HG03571 (cell line): Measurements from ENCODE around the gene MRI1.
"Not testable (repeated sequence)": the region's sequence is repeated elsewhere in the genome, so short reads cannot be mapped to it uniquely, and the experiment has no call there.

Experiments used
- ATAC-seq: cut with Tn5 transposase; IDR thresholded peaks from one replicate; pipeline ENCODE4 v1.9.1; 2021; ENCODE audit not compliant: unreplicated experiment

Gene MRI1

DNA sequence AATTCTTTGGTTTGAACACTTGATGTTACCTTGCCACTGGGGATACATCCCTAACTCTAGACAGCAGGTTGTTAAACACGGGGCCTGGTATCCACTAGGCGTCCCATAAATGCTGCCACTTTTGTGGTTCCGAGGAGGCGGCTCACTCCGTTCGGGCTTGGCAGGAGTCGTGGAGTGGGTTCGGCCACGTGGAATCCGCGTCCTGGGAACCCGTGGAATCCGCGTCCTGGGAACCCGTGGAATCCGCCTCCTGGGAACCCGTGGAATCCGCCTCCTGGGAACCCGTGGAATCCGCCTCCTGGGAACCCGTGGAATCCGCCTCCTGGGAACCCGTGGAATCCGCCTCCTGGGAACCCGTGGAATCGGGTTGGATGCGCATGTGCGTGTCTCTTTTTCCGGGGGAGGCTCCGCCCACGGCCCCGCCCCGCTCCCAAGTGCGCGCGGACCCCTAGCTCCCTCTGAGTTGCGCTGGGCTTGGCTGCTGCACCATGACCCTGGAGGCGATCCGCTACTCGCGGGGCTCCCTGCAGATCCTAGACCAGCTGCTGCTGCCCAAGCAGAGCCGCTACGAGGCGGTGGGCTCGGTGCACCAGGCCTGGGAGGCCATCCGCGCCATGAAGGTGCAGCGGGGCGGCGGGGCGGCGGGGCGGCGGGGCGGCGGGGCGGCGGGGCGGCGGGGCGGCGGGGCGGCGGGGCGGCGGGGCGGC, at the start of gene MRI1:
Gene MRI1, plus strand, starts transcription at position 422 of the 707 bp plus-strand sequence. Its CDS starts 67 bp downstream, at position 489.
- ATAC-seq = peak; percentile 55

DNA sequence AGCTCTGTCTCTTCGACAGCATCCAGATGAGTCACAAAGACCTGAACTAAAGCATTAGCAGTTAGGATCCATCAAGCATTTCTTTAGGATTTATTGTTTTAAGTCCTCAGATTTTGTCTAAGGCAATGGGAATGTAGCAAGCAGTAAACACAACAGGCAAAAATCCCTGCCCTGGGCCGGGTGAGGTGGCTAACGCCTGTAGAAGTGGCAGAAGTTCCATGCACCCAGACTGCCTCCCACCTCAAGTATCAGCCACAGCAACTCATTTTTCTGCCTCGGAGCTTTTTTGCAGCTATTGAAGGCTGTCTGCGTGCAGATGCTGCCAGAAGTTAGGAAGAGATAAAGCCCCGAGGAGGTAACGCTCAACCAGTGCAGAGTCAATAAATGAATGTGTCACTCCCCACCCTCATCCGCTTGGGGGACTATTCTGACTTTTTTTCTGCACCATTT, 47.1 kb upstream of the MRI1 start:
- no peak for ATAC-seq

DNA sequence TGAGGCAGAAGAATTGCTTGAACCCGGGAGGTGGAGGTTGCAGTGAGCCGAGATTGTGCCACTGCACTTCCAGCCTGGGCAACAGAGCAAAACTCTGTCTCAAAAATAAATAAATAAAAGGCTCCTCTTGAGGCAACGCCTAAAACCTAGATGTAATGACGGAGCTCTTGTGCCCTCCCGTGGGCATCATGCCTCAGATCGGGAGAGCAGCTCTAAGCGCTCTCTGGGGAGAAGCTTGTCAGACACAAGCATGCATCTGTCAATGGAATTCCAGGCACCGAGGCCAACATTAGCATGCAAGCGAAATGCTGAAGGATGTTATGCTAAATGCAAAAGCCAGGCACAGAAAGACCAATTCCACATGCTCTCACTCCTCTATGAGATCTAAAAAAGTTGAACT, 45.6 kb upstream of the MRI1 start:
- ATAC-seq = no peak

DNA sequence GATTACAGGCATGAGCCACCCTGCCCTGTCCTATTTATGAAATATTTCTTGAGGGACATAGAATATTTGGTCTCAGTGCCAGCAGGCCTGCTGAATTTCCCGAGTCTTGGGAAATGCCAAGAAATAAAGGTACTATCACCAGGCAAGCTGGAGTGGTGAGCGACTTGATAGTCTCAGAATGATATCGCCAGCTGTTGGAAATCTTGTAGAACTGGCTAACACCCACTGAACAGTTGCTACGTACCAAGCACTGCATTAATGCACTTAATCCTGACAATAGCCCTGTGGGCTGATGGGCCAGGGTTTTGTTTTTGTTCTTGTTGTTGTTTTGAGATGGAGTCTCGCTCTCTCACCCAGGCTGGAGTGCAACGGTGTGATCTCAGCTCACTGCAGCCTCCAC, 42.2 kb upstream of the MRI1 start:
- no peak for ATAC-seq

DNA sequence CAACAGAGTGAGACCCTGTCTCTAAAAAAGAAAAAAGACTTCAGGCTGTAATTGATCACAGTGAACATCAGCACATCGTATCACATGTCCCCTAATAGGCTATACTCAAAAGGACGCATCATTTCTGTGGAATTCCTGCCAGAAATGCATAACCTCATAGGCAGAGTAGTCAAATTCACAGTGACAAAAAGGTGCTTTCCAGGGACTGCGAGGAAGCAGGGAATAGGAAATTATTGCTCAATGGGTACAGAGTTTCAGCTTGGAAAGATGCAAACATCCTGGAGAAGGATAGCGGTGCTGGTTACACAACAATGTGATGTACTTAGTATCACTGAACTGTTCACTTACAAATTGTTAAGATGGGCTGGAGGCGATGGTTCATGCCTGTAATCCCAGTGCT, 41.1 kb upstream of the MRI1 start:
- ATAC-seq = no peak

DNA sequence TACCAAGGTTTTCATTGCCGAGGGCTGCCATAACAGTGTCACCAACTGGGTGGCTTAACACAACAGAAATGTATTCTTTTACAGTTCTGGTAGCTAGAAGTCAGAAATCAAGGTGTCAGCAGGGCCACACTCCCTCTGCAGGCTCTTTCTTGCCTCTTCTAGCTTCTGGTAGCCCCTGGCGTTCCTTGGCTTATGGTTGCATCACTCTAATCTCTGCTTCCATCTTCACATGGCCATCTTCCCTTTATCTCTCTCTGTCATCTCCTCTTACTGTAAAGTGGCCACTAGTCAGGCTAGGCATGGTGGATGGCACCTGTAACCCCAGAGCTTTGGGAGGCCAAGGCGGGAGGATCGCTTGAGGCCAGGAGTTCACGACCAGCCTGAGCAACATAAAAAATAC, 38.0 kb upstream of the MRI1 start:
- ATAC-seq = no peak

DNA sequence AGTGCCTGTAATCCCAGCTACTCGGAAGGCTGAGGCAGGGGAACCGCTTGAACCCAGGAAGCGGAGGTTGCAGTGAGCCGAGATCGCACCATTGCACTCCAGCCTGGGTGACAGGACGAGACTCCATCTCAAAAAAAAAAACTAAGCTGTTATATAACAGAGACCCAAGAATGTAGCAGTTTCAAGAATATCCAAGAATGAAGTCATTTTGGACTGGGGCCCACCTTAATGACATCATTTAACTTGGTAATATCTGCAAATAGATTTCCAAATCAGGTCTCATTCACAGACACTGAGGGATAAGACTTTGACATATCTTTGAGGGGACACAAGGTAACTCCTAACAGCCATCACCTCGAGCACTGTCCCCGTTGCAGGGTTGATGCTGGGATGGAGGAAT, 36.5 kb upstream of the MRI1 start:
- ATAC-seq = no peak

DNA sequence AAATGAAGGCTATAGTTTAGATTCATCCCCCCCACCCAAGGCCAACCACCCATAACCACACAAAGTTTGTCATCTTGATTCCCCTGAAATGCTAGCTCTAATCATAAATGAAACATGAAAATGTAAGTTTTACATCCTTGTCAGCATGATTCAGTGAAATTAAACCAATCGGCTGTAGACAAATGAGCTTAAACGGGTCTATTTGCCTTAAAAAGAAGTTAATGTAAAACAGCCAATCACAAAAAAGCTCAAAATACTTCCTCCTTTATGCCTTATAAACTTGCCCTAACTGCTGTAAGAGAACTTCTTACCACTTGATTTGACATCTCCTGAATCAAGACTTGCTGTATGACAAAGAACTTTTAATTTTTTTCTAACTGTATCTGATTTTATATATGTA, 34.5 kb upstream of the MRI1 start:
- ATAC-seq = no peak

DNA sequence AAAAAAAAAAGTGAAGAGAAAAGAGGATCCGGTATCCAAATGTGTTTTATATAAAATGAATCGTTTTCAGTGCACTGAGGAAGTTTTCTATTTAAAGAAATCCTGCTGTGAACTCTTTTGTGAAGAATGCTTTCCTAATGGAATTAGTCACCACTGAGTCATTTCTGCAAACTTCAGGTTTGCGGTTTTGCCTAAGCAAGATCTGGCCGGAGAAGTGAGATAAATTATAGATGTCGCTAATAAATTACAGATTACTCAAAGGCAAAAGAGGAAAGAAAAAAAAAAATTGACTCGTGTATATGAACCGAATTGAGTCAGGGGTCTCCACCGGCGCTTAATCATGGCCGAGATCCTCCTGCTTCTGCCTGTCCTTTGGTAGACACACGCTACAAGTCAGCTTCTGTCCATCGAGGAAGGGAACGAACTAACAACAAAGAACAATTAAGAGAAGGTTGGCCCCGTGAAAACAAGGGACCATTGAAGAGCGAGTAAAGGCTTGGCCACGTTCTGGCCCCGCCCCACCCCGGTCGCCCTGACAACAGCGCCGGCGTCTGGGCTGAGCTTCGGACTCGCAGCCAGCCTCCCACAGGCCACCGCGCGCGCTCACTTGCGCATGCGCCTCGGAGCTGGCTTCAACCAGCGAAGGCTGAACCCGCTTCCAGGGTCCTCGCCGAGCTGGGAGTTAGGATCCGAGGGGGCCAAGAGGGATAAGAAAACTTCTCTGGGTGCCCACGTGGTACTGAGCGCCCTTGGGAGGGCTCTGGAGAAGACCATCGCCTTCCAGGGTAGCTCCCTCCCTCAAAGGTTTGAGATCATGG, 33.0 kb upstream of the MRI1 start:
- ATAC-seq = peak; percentile 92

DNA sequence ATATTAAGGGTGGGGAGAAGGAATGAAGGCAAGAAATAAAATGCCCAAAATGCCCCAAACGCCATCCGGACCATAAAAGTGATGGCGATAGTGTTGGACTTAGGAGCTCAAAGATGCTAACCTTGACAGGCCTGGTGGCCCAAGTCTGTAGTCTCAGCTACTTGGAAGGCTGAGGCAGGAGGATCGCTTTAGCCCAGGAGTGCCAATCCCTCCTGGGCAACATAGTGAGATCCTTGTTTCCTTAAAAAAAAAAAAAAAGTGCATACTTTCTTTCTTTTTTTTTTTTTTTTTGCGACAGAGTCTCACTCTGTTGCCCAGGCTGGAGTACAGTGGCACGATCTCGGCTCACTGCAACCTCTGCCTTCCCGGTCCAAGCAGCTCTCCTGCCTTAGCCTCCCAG, 32.0 kb upstream of the MRI1 start:
- no peak for ATAC-seq

DNA sequence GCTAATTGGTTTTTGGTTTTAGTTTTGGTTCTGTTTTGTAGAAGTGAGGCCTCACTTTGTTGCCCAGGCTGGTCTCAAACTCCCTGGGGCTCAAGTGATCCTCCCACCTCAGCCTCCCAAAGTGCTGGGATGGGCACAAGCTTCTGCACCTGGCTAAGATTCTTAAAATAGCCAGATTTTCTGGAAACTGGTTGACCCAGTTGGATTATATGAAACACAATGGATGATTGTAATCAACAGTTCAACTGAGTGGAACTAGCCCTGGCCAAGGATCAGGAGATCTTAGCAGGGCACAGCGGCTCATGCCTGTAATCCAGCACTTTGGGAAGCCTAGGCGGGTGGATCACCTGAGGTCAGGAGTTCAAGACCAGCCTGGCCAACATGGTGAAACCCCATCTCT, 29.6 kb upstream of the MRI1 start:
- no peak for ATAC-seq

DNA sequence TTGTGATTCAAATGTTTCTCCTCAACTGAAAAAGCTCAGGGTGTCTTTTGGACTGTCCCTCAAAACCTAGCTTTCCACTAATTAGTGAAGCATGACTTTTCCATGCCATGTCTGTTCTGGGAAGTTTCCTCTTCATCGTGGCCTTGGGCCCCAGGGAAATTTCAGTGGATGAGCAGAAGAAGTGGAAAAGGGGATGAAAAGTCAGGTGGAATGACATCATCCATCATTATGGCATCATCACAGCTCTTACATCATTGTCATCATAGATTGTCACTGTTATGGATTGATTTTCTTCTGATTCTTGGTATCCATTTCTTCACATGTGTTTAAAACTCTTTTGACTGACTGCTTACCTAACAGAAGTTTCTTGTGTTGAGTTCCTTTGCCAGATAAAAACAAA, 26.2 kb upstream of the MRI1 start:
- ATAC-seq = no peak

DNA sequence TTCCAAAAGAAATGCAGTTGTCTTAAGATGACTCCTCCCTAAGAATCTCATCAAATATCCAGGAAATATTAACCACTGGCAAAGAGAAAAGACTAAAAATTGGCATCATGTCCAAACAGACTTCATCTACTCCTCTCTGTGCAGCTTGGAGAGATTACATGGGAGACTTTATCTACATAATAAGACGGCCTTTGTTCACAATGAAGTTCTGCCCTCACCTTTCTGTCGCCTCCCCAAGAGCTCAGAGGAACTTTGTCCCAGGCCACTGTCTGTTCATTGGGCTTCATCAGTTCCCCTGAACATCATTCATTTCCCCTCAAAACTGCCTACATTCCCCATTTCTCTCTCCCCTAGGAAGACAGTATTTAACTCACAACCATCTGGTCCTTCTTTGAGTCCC, 22.4 kb upstream of the MRI1 start:
- no peak for ATAC-seq

DNA sequence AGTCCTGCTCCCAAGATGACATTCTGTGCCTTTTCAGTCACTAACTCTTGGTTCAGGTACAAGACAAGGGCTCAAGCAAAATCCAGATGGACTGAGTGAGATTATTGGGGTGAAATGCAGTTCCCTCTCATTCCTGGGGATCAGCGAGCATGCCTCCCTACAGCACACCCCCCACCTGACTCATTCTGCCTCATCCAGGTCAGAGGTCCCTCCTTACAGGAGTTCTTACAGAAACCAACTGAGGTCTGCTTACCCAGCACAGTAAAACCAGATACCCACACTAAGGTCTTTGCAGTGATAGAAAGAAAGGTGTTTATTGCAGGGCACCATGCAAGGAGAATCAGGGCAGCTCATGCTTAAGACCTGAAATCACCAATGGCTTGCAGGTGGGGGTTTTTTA, 21.6 kb upstream of the MRI1 start:
- ATAC-seq = no peak

DNA sequence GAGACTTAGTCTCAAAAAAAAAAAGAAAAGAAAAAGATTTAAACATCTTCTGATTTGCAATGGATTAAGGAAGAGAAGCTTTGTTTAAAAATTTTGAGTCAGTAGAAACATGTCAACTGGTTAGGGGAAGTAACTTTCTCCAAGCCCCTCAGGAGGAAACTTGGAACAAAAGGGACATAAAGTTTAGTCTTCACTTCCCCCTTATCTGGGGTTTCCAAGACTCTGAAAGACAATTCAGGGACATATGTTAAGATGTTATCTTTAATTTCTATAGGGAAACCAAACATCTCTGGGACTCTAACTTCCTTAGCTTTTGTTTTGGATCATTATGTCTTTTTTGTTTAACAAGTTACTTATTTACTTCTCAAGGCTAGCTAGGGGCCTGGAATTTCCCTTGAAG, 20.1 kb upstream of the MRI1 start:
- no peak for ATAC-seq

DNA sequence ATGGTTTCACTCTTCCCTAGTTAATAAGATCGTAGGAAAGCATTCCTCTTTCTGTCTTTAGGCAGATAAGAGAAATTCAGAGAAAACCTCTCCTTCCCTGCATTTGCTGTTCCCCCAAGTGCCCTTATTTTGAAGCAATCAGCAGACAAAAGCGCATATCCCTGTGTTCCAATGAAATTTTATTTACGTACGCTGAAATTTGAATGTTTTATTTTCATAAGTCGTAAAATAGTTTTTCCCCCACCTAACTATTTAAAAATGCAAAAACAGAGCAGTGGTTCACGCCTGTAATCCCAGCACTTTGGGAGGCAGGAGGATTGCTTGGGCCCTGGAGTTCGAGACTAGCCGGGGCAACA, 17.2 kb upstream of the MRI1 start:
- ATAC-seq = no peak

DNA sequence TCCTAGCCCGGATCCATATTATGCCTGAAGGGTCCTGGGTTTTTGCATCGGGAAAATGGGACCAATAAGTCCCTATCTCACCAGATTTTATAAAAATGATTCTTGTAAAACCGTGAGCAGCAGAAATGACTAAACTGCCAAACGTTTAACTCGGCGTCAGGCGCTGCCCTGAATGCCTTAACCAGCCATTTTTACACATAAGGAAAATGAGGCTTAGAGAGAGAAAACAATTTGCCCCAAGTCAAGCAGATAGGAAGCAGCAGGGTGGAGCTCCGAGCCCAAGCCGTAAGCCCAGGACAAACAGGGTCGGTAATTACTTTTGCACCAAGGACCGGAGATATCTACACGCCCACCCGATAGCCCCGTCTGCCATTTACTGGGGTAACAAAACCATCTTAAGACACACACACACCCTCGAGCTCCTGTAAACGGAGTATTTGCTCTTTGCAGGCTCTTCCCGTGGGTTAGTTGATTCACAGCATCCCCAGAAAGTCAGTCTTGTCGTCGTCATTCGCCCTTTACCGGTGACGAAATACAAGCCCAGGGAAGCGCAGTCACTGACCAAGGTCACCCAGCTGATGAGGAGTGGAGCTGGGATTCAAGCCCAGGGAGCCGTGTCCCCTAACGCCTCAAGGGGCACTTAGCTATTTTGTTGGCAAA, 16.0 kb upstream of the MRI1 start:
- ATAC-seq = no peak

DNA sequence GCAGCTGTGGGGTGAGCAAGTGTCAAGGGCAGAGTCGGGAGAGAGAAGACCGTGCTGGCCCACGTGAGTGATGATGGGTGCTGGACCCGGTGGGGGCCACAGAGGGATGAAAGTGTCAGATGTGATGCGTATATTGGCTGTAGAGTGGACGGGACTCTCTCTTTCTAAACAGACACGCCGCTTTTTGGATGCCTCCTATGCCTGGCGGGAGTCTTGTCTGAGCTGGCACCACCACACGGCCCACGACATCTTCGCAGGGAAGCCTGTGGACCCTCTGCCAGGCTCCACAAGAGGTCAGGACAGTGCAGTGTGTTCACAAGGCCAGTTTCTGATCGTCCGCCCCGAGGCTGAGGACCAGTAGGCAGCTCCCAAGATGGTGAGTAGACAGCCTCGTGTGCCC, 12.9 kb upstream of the MRI1 start:
- no peak for ATAC-seq

DNA sequence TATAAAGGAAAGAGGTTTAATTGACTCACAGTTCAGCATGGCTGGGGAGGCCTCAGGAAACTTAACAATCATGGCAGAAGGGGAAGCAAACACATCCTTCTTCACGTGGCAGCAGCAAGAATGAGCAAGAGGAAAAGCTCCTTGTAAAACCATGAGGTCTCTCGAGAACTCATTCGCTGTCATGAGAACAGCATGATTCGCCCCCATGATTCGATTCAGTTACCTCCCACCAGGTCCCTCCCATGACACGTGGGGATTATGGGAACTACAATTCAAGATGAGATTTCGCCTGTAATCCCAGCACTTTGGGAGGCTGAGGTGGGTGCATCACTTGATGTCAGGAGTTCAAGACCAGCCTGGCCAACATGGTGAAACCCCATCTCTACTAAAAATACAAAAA, 10.7 kb upstream of the MRI1 start:
- not testable (repeated sequence) for ATAC-seq

DNA sequence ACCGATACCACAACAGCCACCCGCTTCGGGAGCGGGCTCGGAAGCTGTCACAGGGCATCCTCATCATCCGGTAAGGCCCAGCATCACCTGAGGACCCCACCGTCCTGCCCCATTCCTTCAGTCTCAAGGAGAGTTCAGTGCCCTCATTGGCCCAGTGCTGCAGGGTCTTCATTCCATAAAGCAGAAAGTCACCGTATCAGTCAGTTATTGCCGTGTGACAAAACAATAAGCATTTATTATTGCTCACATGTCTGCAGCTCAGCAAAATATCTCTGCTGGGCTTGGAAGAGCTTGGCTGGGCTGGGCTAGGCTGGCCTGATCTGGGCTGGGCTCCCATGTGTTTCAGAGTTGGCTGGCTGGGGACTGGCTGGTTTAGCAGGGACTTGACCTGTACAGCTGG, 8.1 kb upstream of the MRI1 start:
- ATAC-seq = no peak

DNA sequence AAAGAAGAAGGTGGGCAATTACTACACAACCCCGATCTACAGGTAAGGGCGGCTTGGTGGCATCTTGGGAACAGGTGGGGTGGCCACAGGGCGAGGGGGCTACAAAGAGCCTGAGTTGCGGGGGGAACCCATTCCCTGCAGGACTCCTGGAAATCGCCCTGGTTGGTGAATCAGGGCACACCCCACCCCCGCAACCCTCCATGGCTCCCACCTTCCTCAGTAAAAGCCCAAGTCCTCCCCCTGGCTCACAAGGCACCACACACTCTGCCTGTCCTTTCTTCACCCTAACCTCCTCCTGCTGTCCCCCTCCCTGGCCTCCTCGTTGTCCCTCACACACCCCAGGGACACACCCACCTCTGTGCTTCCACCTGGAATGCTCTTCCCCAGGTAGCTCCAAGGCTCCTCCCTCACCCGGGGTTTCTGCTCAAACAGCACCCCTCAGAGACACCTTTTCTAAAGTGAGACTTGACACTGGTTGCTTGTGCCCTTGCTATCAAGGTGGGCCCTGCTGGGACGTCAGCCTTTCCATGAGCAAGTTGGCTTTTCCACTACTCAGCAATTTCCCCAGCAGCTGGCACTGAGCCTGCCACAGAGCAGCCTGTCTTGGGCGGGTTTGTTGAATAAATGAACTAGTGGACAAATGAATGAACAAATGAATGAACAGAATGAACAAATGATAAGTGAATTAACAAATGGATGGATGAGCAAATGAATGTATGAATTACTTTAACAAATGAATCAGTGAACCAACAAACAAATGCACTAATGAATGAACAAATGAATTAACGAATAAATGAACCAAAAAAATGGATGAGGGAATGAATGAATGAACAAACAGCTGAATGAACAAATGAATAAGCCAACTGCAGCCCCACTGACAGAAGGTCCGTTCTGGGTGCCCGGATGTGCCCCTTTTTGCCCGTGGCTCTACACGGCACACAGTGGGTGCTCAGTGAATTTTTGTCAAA, 6.2 kb upstream of the MRI1 start:
- ATAC-seq = no peak
